ENCODE results near the gene BLVRB. TPM values are rescaled to one million over a fixed set of nuclear protein-coding genes. Genes with fewer than 3 reads are reported as not detected.

BLVRB gene
- polyA plus RNA-seq, 1 of the 3 experiments (the other 2 are of a cell fraction) = 85.9 TPM

- TF ChIP-seq RAD21 (IDR thresholded peaks at IDR 0.05; ENCODE audit: low read length) = no peak
- TF ChIP-seq RXRA (IDR thresholded peaks at IDR 0.05; ENCODE audit: borderline replicate concordance, low read depth) = no peak
- TF ChIP-seq EP300 (IDR thresholded peaks at IDR 0.05; ENCODE audit: borderline replicate concordance in 1 of 2, low read depth in 1 of 2, low read length in 1 of 2) = peak in 1 of 2 experiments; percentile 57; a peak in 1 of 4 replicates
- no peak for TF ChIP-seq EZH2phosphoT487 (IDR thresholded peaks at IDR 0.05; ENCODE audit: borderline replicate concordance, low read depth)
- no peak for TF ChIP-seq SMC3 (IDR thresholded peaks at IDR 0.05; ENCODE audit: low read depth, low read length)
- peak; percentile 81 for TF ChIP-seq RCOR1 (IDR thresholded peaks at IDR 0.05; ENCODE audit: low read length)
- TF ChIP-seq FOXM1 (IDR thresholded peaks at IDR 0.05; ENCODE audit: low read depth) = no peak
- TF ChIP-seq USF2 (IDR thresholded peaks at IDR 0.05; ENCODE audit: borderline replicate concordance, low read depth, low read length) = no peak
- H3K79me2 ChIP-seq (ENCODE audit: insufficient read depth) = peaks cover 36% of the 10 kb centered on the region
- H3K27me3 ChIP-seq (ENCODE audit: insufficient read depth) = no peaks in the 10 kb centered on the region
- peak overlapping the region; percentile 92 to 97 for H3K27ac ChIP-seq (ENCODE audit: low read depth in 2 of 2, low read length in 1 of 2)
- POLR2A ChIA-PET = interaction anchor here (0.8 to 1.7 kb wide), 3 partner anchors 9 to 19 kb away, joined by 3 to 6 read pairs (median 4); no protein-coding TSS in a partner anchor
- no peak overlapping the region for H2AFZ ChIP-seq (ENCODE audit: low read depth)
- H3K36me3 ChIP-seq (replicated peaks in 1 of 2; ENCODE audit: control insufficient read depth in 1 of 2, insufficient read depth in 2 of 2, low read length in 1 of 2) = peaks cover 7 to 15% of the 10 kb centered on the region in 2 experiments
- no peaks in the 10 kb centered on the region for H3K9me3 ChIP-seq
- H3K4me1 ChIP-seq (ENCODE audit: control insufficient read depth in 1 of 2, insufficient read depth in 2 of 2, low read depth in 1 of 2, low read length in 1 of 2) = peaks cover 6 to 17% of the 10 kb centered on the region in 2 experiments; a peak in 3 of 4 replicates
- H3K9me2 ChIP-seq = no peaks in the 10 kb centered on the region
- peaks cover 35% of the 10 kb centered on the region for H3F3A ChIP-seq (replicated peaks; ENCODE audit: insufficient read depth)
- 86% methylated on average over 16 of the region's 16 CpGs for WGBS (ENCODE audit: low lambda C conversion rate)
- DNase-seq = peak; percentile 57
- no peaks in the 10 kb centered on the region for H4K20me1 ChIP-seq (ENCODE audit: insufficient read depth)
- peak overlapping the region; percentile 82; the same call in 1 of the 2 replicates for H3K9ac ChIP-seq
- CTCF ChIA-PET = interaction anchor here (0.6 to 2.4 kb wide), 5 partner anchors 11 to 451 kb away, joined by 3 to 15 read pairs (median 3); partner anchors contain the start of genes PRX and PSMC4
- no peak overlapping the region for H3K4me3 ChIP-seq (ENCODE audit: low read depth in 2 of 2, low read length in 1 of 2)
- peak overlapping the region; percentile 87 for H3K4me2 ChIP-seq
These were observed 43.4 kb downstream of the BLVRB start for GRCh38 chr19:40421993-40422747.

- H3K9me3 ChIP-seq = no peaks in the 10 kb centered on the region
- H3K4me3 ChIP-seq (ENCODE audit: low read depth in 2 of 2, low read length in 1 of 2) = peak overlapping the region; percentile 52 to 67
- H3K79me2 ChIP-seq (ENCODE audit: insufficient read depth) = peaks cover 36% of the 10 kb centered on the region
- 12% methylated on average over 19 of the region's 56 CpGs for WGBS (ENCODE audit: low lambda C conversion rate)
- DNase-seq = peak; percentile 91
- ChIA-PET POLR2A (interaction anchor here (0.6 to 1.9 kb wide), 8 partner anchors 9 to 231 kb away, joined by 3 to 17 read pairs (median 4); partner anchors contain the start of genes BLVRB and SERTAD3), CTCF (interaction anchor here (0.6 to 2.6 kb wide), 30 partner anchors 9 to 843 kb away, joined by 3 to 27 read pairs (median 4); partner anchors contain the start of genes BLVRB, C19orf47, PLD3 and PRX)
- H3K36me3 ChIP-seq (replicated peaks in 1 of 2; ENCODE audit: control insufficient read depth in 1 of 2, insufficient read depth in 2 of 2, low read length in 1 of 2) = peaks cover 7 to 15% of the 10 kb centered on the region in 2 experiments
- H3K27ac ChIP-seq (ENCODE audit: low read depth in 2 of 2, low read length in 1 of 2) = peak overlapping the region; percentile 92 to 97
- peak overlapping the region; percentile 87 for H3K4me2 ChIP-seq
- peak overlapping the region; percentile 72; the same call in 1 of the 2 replicates for H2AFZ ChIP-seq (ENCODE audit: low read depth)
- H3F3A ChIP-seq (replicated peaks; ENCODE audit: insufficient read depth) = peaks cover 37% of the 10 kb centered on the region
- H3K9me2 ChIP-seq = no peaks in the 10 kb centered on the region
- no peaks in the 10 kb centered on the region for H4K20me1 ChIP-seq (ENCODE audit: insufficient read depth)
- peaks cover 6 to 17% of the 10 kb centered on the region in 2 experiments; a peak in 3 of 4 replicates for H3K4me1 ChIP-seq (ENCODE audit: control insufficient read depth in 1 of 2, insufficient read depth in 2 of 2, low read depth in 1 of 2, low read length in 1 of 2)
- no peaks in the 10 kb centered on the region for H3K27me3 ChIP-seq (ENCODE audit: insufficient read depth)
- peak overlapping the region; percentile 82 for H3K9ac ChIP-seq
- no peak for TF ChIP-seq GATA2 (CRISPR knock-in tag; IDR thresholded peaks at IDR 0.05)
- peak; percentile 58 for TF ChIP-seq NRF1 (IDR thresholded peaks at IDR 0.05; ENCODE audit: low read depth, low read length)
- TF ChIP-seq GABPA (IDR thresholded peaks at IDR 0.05; ENCODE audit: low read depth) = peak; percentile 48; the same call in 1 of the 2 replicates
- TF ChIP-seq TAF1 (IDR thresholded peaks at IDR 0.05; ENCODE audit: borderline replicate concordance, low read depth, low read length) = peak; percentile 45
- TF ChIP-seq ELF1 (IDR thresholded peaks at IDR 0.05) = peak; percentile 79
- TF ChIP-seq JUND (IDR thresholded peaks at IDR 0.05) = no peak
- TF ChIP-seq PBX3 (IDR thresholded peaks at IDR 0.05) = no peak
- no peak; the same call in 1 of the 2 replicates for TF ChIP-seq POLR2AphosphoS5 (IDR thresholded peaks at IDR 0.05; ENCODE audit: low read depth, low read length)
- no peak for TF ChIP-seq ZBTB33 (IDR thresholded peaks at IDR 0.05; ENCODE audit: borderline replicate concordance, low read depth)
- no peak for TF ChIP-seq YY1 (IDR thresholded peaks at IDR 0.05; ENCODE audit: low read depth)
- TF ChIP-seq EZH2phosphoT487 (IDR thresholded peaks at IDR 0.05; ENCODE audit: borderline replicate concordance, low read depth) = no peak
- TF ChIP-seq SMC3 (IDR thresholded peaks at IDR 0.05; ENCODE audit: low read depth, low read length) = peak; percentile 71
- TF ChIP-seq RCOR1 (IDR thresholded peaks at IDR 0.05; ENCODE audit: low read length) = 0 out of 2 replicates have a peak, but pooled peaks have one; percentile 31
- TF ChIP-seq USF2 (IDR thresholded peaks at IDR 0.05; ENCODE audit: borderline replicate concordance, low read depth, low read length) = no peak
These were observed 44.5 kb downstream of the BLVRB start for GRCh38 chr19:40420766-40421765.

Data from SK-N-SH (cell line).